ENCODE measurements around the gene CPNE1.

Gene CPNE1

GRCh38 chr20:35699957-35700624, 35.4 kb upstream of the CPNE1 start:
- no peak for TF ChIP-seq CTCF (IDR thresholded peaks at IDR 0.05; ENCODE audit: low read depth, low read length, missing control alignments)
- peak overlapping the region; percentile 71 for H3K4me3 ChIP-seq (ENCODE audit: low read depth, low read length)
- no peak for DNase-seq (ENCODE audit: low read depth)

- TF ChIP-seq CTCF (IDR thresholded peaks at IDR 0.05; ENCODE audit: low read depth, low read length, missing control alignments): peak; percentile 7
- DNase-seq (ENCODE audit: low read depth): peak; percentile 44
- peak within 1 kb of the TSS; percentile 71 for H3K4me3 ChIP-seq (ENCODE audit: low read depth, low read length)
These were observed 34.6 kb upstream of the CPNE1 start, which contains the start of the genes NFS1 and ROMO1 for GRCh38 chr20:35699127-35699956. Gene NFS1, minus strand, starts transcription at chr20:35699352. Its CDS starts 64 bp downstream, at chr20:35699288. Gene ROMO1, plus strand, starts transcription at chr20:35699405. Its CDS starts 228 bp downstream, at chr20:35699633.

GRCh38 chr20:35698298-35699126, 33.8 kb upstream of the CPNE1 start:
- no peak for TF ChIP-seq CTCF (IDR thresholded peaks at IDR 0.05; ENCODE audit: low read depth, low read length, missing control alignments)
- peak overlapping the region; percentile 71 for H3K4me3 ChIP-seq (ENCODE audit: low read depth, low read length)
- DNase-seq (ENCODE audit: low read depth): no peak

- no peak for TF ChIP-seq CTCF (IDR thresholded peaks at IDR 0.05; ENCODE audit: low read depth, low read length, missing control alignments)
- DNase-seq (ENCODE audit: low read depth): no peak
- H3K4me3 ChIP-seq (ENCODE audit: low read depth, low read length): peak overlapping the region; percentile 71
These were observed 33.1 kb upstream of the CPNE1 start for GRCh38 chr20:35697696-35698297.

GRCh38 chr20:35695978-35696377, 31.3 kb upstream of the CPNE1 start:
- TF ChIP-seq CTCF (IDR thresholded peaks at IDR 0.05; ENCODE audit: low read depth, low read length, missing control alignments): no peak
- no peak overlapping the region for H3K4me3 ChIP-seq (ENCODE audit: low read depth, low read length)
- DNase-seq (ENCODE audit: low read depth): no peak

GRCh38 chr20:35695245-35695749, 30.6 kb upstream of the CPNE1 start:
- no peak for DNase-seq (ENCODE audit: low read depth)
- no peak overlapping the region for H3K4me3 ChIP-seq (ENCODE audit: low read depth, low read length)
- no peak for TF ChIP-seq CTCF (IDR thresholded peaks at IDR 0.05; ENCODE audit: low read depth, low read length, missing control alignments)
